ENCODE results near the gene MYBPH. TPM values are rescaled to one million over a fixed set of nuclear protein-coding genes. Genes with fewer than 3 reads are reported as not detected.

Gene MYBPH
- total RNA-seq, 2 donors from 2014 or later: not detected

DNA sequence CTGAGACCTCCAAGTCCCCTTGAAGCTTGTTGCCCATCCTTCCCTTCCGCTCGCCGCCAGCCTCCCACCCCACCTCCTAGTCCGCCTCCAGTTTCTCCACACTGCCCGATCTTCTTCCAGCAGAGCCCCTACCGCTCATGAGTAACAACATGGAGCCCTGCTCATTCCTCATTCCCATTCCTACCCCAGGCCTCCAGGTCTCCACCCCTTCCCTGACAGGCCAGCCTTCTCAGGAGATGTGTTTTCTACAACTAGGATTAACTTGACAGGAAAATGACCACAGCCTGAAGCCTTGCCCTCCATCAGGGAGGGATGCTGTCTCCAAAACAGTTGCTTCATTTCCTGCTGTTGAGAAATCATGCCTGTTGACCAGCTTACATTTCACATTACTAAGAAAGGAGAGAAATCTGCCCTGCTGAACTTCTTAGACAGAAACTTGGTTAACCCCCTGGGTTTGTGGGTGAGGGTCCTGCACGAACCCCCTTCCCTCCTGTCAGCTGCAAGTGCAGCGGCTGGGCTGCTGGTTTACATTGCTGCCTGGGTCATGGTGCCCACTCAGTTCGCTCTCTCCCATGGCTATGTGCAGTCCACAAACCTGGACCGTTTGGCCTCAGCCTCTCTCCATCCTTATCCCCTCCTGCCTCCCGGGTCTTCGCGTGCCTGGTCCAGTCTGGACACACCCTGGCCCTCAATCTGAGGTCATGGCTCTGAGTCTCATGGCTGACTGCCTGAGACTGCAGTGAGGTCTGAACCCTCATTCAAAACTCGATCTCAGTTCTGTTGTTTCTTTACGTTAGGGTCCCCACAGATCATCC lies 27.0 kb upstream of the MYBPH start:
- Mint-ChIP-seq H3K27ac (no peak overlapping the region), H3K36me3 (ENCODE audit: low read depth) (no peaks in the 10 kb centered on the region), H3K4me1 (peaks cover 2% of the 10 kb centered on the region), H3K27me3 (ENCODE audit: insufficient read depth) (peaks cover 21% of the 10 kb centered on the region), H3K4me3 (no peak overlapping the region), H3K9me3 (no peaks in the 10 kb centered on the region)
- H3K9ac ChIP-seq (ENCODE audit: extremely low read depth, low read length, poor library complexity, severe bottlenecking): no peak overlapping the region
- DNase-seq: no peak
- no peaks in the 10 kb centered on the region for H3K4me1 ChIP-seq (ENCODE audit: control insufficient read depth, insufficient read depth, low read length)
- WGBS, 2 experiments (ENCODE audit: insufficient coverage in 1 of 2, insufficient read length in 1 of 2): 93 to 97% methylated on average over 12 to 15 of the region's 15 CpGs
- no peaks in the 10 kb centered on the region for H3K36me3 ChIP-seq (ENCODE audit: control insufficient read depth, insufficient read depth, low read length)
- H3K27me3 ChIP-seq (ENCODE audit: control insufficient read depth, insufficient read depth, low read length, poor library complexity, severe bottlenecking): no peaks in the 10 kb centered on the region
- H3K4me3 ChIP-seq (ENCODE audit: low read length): no peak overlapping the region
- no peak overlapping the region for H3K27ac ChIP-seq (ENCODE audit: low read depth, low read length)
- no peaks in the 10 kb centered on the region for H3K9me3 ChIP-seq (ENCODE audit: control insufficient read depth, low read length)
- TF ChIP-seq, protein P1, sequence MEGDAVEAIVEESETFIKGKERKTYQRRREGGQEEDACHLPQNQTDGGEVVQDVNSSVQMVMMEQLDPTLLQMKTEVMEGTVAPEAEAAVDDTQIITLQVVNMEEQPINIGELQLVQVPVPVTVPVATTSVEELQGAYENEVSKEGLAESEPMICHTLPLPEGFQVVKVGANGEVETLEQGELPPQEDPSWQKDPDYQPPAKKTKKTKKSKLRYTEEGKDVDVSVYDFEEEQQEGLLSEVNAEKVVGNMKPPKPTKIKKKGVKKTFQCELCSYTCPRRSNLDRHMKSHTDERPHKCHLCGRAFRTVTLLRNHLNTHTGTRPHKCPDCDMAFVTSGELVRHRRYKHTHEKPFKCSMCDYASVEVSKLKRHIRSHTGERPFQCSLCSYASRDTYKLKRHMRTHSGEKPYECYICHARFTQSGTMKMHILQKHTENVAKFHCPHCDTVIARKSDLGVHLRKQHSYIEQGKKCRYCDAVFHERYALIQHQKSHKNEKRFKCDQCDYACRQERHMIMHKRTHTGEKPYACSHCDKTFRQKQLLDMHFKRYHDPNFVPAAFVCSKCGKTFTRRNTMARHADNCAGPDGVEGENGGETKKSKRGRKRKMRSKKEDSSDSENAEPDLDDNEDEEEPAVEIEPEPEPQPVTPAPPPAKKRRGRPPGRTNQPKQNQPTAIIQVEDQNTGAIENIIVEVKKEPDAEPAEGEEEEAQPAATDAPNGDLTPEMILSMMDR (conservative IDR thresholded peaks at IDR 0.05): no peak

DNA sequence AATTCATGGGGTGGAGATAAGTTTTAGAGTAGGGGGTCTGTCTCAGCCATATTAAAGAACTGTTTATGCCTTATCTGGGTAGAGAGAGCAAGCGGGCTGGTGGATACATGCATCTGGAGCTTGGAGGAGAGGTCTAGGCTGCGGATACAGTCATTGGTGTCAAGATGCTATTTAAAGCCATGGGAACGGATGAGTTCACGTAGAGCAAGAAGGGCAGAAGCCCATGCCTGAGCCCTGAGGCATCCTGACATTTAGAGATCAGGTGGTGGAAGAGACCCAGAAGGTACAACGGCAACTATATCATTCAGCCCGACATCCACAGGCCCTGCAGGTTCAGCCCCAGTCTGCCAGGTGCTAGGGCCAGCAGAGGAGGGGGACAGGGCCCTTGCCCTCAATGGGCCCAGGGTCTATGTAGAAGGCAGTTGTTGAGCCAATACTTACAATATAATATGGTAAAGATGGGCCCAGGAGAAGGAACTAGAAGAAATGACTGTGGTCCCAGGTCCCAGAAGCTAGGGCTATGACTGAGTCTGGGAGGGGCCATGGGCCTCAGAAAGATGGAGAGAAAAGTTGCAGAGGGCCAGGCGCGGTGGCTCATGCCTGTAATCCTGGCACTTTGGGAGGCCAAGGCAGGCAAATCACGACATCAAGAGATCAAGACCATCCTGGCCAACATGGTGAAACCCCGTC lies 26.0 kb upstream of the MYBPH start:
- Histone ChIP-seq H3K9me3 (ENCODE audit: control insufficient read depth, low read length) (no peaks in the 10 kb centered on the region), H3K36me3 (ENCODE audit: control insufficient read depth, insufficient read depth, low read length) (no peaks in the 10 kb centered on the region), H3K27me3 (ENCODE audit: control insufficient read depth, insufficient read depth, low read length, poor library complexity, severe bottlenecking) (no peaks in the 10 kb centered on the region), H3K9ac (ENCODE audit: extremely low read depth, low read length, poor library complexity, severe bottlenecking) (no peak overlapping the region), H3K4me3 (ENCODE audit: low read length) (no peak overlapping the region), H3K4me1 (ENCODE audit: control insufficient read depth, insufficient read depth, low read length) (no peaks in the 10 kb centered on the region), H3K27ac (ENCODE audit: low read depth, low read length) (no peak overlapping the region)
- DNase-seq: no peak
- Mint-ChIP-seq H3K27ac (no peak overlapping the region), H3K9me3 (no peaks in the 10 kb centered on the region), H3K27me3 (ENCODE audit: insufficient read depth) (peaks cover 21% of the 10 kb centered on the region), H3K4me1 (peaks cover 2% of the 10 kb centered on the region), H3K36me3 (ENCODE audit: low read depth) (no peaks in the 10 kb centered on the region), H3K4me3 (no peak overlapping the region)
- WGBS, 2 experiments (ENCODE audit: insufficient coverage in 1 of 2, insufficient read length in 1 of 2): 86 to 93% methylated on average over 5 to 10 of the region's 10 CpGs
- TF ChIP-seq, protein P1 (conservative IDR thresholded peaks at IDR 0.05): no peak

DNA sequence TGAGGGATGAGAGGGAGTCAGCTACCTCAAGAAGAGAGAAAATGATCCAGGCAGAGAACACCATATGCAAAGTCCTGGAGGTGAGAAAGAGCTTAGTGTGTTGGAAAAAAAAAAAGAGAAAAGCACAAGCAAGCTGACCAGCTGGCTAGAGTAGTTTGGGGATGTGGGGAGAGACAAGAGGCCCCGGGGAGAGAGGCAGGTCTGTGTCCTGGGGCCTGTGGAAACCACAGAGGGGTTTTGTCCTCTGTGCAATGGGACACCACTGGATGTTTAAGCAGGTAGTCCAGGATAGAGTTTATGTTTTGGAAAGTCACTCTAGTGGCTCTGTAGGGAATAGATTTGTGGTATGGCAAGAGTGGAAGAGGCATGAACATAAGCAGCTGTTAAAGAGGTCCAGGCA lies 25.3 kb upstream of the MYBPH start:
- H3K27ac Mint-ChIP-seq: no peak overlapping the region
- 93 to 100% methylated on average over 1 of the region's 1 CpG for WGBS, 2 experiments (ENCODE audit: insufficient coverage in 1 of 2, insufficient read length in 1 of 2)
- TF ChIP-seq, protein P1 (conservative IDR thresholded peaks at IDR 0.05): no peak
- no peaks in the 10 kb centered on the region for H3K27me3 ChIP-seq (ENCODE audit: control insufficient read depth, insufficient read depth, low read length, poor library complexity, severe bottlenecking)
- H3K9me3 Mint-ChIP-seq: no peaks in the 10 kb centered on the region
- no peaks in the 10 kb centered on the region for H3K4me1 ChIP-seq (ENCODE audit: control insufficient read depth, insufficient read depth, low read length)
- no peak for DNase-seq
- no peak overlapping the region for H3K27ac ChIP-seq (ENCODE audit: low read depth, low read length)
- H3K4me3 ChIP-seq (ENCODE audit: low read length): no peak overlapping the region
- peaks cover 2% of the 10 kb centered on the region for H3K4me1 Mint-ChIP-seq
- H3K36me3 ChIP-seq (ENCODE audit: control insufficient read depth, insufficient read depth, low read length): no peaks in the 10 kb centered on the region
- H3K27me3 Mint-ChIP-seq (ENCODE audit: insufficient read depth): peaks cover 21% of the 10 kb centered on the region
- H3K4me3 Mint-ChIP-seq: no peak overlapping the region
- H3K9ac ChIP-seq (ENCODE audit: extremely low read depth, low read length, poor library complexity, severe bottlenecking): no peak overlapping the region
- H3K9me3 ChIP-seq (ENCODE audit: control insufficient read depth, low read length): no peaks in the 10 kb centered on the region
- H3K36me3 Mint-ChIP-seq (ENCODE audit: low read depth): no peaks in the 10 kb centered on the region

Data from endodermal cell (in vitro differentiated cells).